ENCODE measurements around the gene CIDEC. TPM values are rescaled to one million over a fixed set of nuclear protein-coding genes. Genes with fewer than 3 reads are reported as not detected.

Gene CIDEC
- total RNA-seq, 1 experiment from 2014 or later, result 0.37 TPM

DNA sequence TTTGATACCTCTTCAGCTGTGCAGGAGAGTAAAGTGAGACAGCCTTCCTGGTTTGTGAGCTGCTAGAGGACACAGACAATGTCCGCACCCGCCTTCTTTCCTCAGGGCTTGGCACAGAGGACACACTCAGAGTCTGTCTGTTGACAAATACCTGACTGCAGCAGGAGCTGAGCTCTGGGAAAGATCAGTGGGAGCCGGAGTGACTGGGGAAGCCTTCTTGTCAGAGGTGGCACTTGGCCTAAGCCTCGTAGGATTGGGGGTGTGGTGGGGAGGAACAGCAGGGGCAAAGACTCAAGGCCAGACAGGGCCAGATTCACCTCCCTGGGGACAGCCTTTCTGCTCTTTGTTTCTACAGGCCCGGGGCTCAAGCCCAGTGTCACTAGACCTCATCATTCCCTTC, 33.5 kb upstream of the CIDEC start:
- Histone ChIP-seq H3K27ac (no peak overlapping the region), H3K9me3 (ENCODE audit: insufficient read depth, low read depth) (no peaks in the 10 kb centered on the region), H3K4me1 (replicated peaks; ENCODE audit: insufficient read depth) (peaks cover 62% of the 10 kb centered on the region), H3K79me2 (ENCODE audit: low read depth) (no peaks in the 10 kb centered on the region), H3F3A (ENCODE audit: insufficient read depth, low read depth) (peaks cover 32% of the 10 kb centered on the region), H4K20me1 (ENCODE audit: insufficient read depth) (no peaks in the 10 kb centered on the region), H3K27me3 (ENCODE audit: insufficient read depth, low read depth) (no peaks in the 10 kb centered on the region), H3K9me2 (ENCODE audit: insufficient read depth) (no peaks in the 10 kb centered on the region), H3K4me2 (peak overlapping the region; percentile 24; the same call in 1 of the 2 replicates), H3K4me3 (no peak overlapping the region), H2AFZ (no peak overlapping the region), H3K36me3 (ENCODE audit: low read depth) (no peaks in the 10 kb centered on the region)
- no peak for TF ChIP-seq EZH2 (IDR thresholded peaks at IDR 0.05; ENCODE audit: low read depth)
- TF ChIP-seq, protein P1, sequence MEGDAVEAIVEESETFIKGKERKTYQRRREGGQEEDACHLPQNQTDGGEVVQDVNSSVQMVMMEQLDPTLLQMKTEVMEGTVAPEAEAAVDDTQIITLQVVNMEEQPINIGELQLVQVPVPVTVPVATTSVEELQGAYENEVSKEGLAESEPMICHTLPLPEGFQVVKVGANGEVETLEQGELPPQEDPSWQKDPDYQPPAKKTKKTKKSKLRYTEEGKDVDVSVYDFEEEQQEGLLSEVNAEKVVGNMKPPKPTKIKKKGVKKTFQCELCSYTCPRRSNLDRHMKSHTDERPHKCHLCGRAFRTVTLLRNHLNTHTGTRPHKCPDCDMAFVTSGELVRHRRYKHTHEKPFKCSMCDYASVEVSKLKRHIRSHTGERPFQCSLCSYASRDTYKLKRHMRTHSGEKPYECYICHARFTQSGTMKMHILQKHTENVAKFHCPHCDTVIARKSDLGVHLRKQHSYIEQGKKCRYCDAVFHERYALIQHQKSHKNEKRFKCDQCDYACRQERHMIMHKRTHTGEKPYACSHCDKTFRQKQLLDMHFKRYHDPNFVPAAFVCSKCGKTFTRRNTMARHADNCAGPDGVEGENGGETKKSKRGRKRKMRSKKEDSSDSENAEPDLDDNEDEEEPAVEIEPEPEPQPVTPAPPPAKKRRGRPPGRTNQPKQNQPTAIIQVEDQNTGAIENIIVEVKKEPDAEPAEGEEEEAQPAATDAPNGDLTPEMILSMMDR (conservative IDR thresholded peaks at IDR 0.05), result no peak
- ChIA-PET CTCF (no interaction called here), POLR2A (ENCODE audit: unreplicated experiment) (no interaction called here)
- intact Hi-C loops (cut with micrococcal nuclease; ENCODE audit: unreplicated experiment), result no loop called here
- BruUV-seq (replicated peaks), result no TSS peak
- no peak for DNase-seq

DNA sequence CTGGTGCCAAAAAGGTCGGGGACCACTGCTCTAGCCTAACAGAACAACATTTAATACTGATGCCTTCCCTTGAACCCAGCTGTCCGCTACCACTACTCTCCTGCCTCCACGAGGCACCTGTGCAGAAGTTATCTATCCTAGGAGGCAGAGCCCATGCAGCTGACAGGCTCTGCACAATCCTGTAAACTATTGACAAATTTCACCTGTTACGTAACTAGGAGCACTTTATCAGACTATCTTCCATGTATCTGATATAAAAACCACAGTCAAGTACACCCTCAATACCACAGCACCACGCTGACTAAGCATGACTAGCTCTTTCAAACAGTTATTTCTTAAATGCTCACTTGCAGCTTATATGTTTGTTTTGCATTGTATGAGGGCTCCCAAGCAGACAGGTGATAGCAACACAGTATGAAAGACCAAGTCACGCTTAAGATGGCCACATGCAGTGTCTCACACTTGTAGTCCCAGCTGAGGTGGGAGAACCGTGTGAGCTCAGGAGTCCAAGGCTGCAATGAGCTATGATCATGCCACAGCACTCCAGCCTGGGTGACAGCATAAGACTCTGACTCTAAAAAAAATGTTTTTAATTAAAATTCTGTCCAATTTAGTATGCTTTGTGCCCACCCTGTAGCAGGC, 32.4 kb upstream of the CIDEC start:
- BruUV-seq (replicated peaks), result no TSS peak

DNA sequence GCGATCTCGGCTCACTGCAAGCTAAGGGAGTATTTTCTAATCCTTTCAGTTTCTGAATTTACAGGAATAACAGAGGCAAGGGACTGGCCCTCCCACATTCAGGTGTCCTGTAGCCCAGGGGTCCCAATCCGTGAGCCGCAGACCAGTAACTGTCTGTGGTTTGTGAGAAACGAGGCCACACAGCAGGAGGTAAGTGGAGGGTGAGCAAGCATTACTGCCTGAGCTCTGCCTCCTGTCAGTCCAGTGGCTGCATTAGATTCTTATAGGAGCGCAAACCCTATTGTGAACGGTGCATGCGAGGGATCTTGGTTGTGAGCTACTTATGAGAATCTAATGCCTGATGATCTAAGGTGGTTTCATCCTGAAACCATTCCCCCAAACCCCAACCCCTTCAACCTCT, 31.8 kb upstream of the CIDEC start:
- Histone ChIP-seq H4K20me1 (ENCODE audit: insufficient read depth) (no peaks in the 10 kb centered on the region), H3K79me2 (ENCODE audit: low read depth) (no peaks in the 10 kb centered on the region), H3K36me3 (ENCODE audit: low read depth) (no peaks in the 10 kb centered on the region), H3K9me2 (ENCODE audit: insufficient read depth) (no peaks in the 10 kb centered on the region), H3K4me2 (peak overlapping the region; percentile 58), H3F3A (ENCODE audit: insufficient read depth, low read depth) (peaks cover 32% of the 10 kb centered on the region), H3K27me3 (ENCODE audit: insufficient read depth, low read depth) (no peaks in the 10 kb centered on the region), H3K4me1 (replicated peaks; ENCODE audit: insufficient read depth) (peaks cover 53% of the 10 kb centered on the region), H2AFZ (no peak overlapping the region), H3K9me3 (ENCODE audit: insufficient read depth, low read depth) (no peaks in the 10 kb centered on the region), H3K4me3 (no peak overlapping the region), H3K27ac (peak overlapping the region; percentile 63; the same call in 1 of the 2 replicates)
- POLR2A ChIA-PET (ENCODE audit: unreplicated experiment), result interaction anchor here (0.6 kb wide), 4 partner anchors 9 to 136 kb away, joined by 3 to 9 read pairs (median 4); no protein-coding TSS in a partner anchor
- BruUV-seq (replicated peaks), result no TSS peak
- CTCF ChIA-PET, result interaction anchor here (0.5 to 0.8 kb wide), 2 partner anchors 14 to 34 kb away, joined by 3 read pairs; no protein-coding TSS in a partner anchor
- no peak for TF ChIP-seq EZH2 (IDR thresholded peaks at IDR 0.05; ENCODE audit: low read depth)
- TF ChIP-seq, protein P1 (conservative IDR thresholded peaks at IDR 0.05), result no peak
- intact Hi-C loops (cut with micrococcal nuclease; ENCODE audit: unreplicated experiment), result no loop called here
- DNase-seq, result peak in 1 of 2 experiments; percentile 41

More for the DNA sequence above, 32.4 kb upstream of the CIDEC start:
- ChIA-PET CTCF (interaction anchor here (0.8 kb wide), 1 partner anchor 15 kb away, joined by 3 read pairs; no protein-coding TSS in a partner anchor), POLR2A (ENCODE audit: unreplicated experiment) (interaction anchor here (0.6 kb wide), 6 partner anchors 9 to 181 kb away, joined by 3 to 9 read pairs (median 4); no protein-coding TSS in a partner anchor)
- peak overlapping the region; percentile 58 for H3K4me2 ChIP-seq
- no peaks in the 10 kb centered on the region for H3K79me2 ChIP-seq (ENCODE audit: low read depth)
- no peak overlapping the region for H2AFZ ChIP-seq
- no peaks in the 10 kb centered on the region for H3K27me3 ChIP-seq (ENCODE audit: insufficient read depth, low read depth)
- no peaks in the 10 kb centered on the region for H4K20me1 ChIP-seq (ENCODE audit: insufficient read depth)
- peak overlapping the region; percentile 63 for H3K27ac ChIP-seq
- H3K9me3 ChIP-seq (ENCODE audit: insufficient read depth, low read depth), result no peaks in the 10 kb centered on the region
- peaks cover 32% of the 10 kb centered on the region for H3F3A ChIP-seq (ENCODE audit: insufficient read depth, low read depth)
- no peaks in the 10 kb centered on the region for H3K9me2 ChIP-seq (ENCODE audit: insufficient read depth)
- no peaks in the 10 kb centered on the region for H3K36me3 ChIP-seq (ENCODE audit: low read depth)
- TF ChIP-seq, protein P1 (conservative IDR thresholded peaks at IDR 0.05), result no peak
- TF ChIP-seq EZH2 (IDR thresholded peaks at IDR 0.05; ENCODE audit: low read depth), result no peak
- H3K4me3 ChIP-seq, result no peak overlapping the region
- H3K4me1 ChIP-seq (replicated peaks; ENCODE audit: insufficient read depth), result peaks cover 54% of the 10 kb centered on the region
- intact Hi-C loops (cut with micrococcal nuclease; ENCODE audit: unreplicated experiment), result no loop called here
- peak in 1 of 2 experiments; percentile 92 for DNase-seq

All from PC-9 (cell line).